ENCODE results near the gene SLC19A1. TPM values are rescaled to one million over a fixed set of nuclear protein-coding genes. Genes with fewer than 3 reads are reported as not detected.

The SLC19A1 gene
- total RNA-seq, 3 donors from 2014 or later, result 12.6 to 22.8 (median 12.7) TPM

DNA sequence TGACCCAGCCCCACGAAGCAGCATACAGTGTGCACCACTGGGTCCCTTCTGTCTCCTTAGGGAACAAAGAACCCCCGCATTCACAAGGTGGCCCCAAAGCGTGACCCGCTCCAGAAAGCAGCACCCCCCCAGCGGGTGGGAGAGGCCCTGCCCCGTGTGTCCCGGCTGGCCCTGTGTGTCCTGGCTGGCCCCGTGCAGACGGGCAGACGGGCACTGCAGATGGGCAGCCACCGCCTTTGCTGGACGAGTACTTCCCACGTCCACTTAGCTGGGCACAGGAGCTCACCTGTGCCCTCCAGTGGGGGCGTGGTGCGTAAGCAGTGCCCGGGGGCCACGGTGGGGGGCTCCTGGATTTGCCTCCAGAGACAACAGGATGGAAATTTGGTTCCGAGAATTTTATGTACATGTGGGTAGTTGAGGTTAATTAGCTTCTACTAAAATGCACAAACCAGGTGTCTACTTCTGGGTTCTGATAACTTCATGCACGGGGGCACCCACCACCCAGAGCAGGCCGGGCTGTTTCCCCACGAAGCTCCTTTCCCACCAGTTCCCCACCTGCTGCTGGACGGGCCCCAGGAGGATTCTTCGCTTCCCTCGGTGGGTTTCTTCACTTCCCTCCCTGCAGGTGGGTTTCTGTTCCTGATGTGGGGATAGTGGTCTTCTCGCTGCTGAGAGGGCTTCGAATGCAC, 33.2 kb upstream of the SLC19A1 start:
- Histone ChIP-seq H3K36me3 (ENCODE audit: low read depth) (no peaks in the 10 kb centered on the region), H3K9me3 (no peaks in the 10 kb centered on the region), H3K4me1 (ENCODE audit: low read depth) (no peaks in the 10 kb centered on the region), H3K4me3 (no peak overlapping the region)
- DNase-seq (no peak), ATAC-seq (no peak)
- TF ChIP-seq, protein P1, sequence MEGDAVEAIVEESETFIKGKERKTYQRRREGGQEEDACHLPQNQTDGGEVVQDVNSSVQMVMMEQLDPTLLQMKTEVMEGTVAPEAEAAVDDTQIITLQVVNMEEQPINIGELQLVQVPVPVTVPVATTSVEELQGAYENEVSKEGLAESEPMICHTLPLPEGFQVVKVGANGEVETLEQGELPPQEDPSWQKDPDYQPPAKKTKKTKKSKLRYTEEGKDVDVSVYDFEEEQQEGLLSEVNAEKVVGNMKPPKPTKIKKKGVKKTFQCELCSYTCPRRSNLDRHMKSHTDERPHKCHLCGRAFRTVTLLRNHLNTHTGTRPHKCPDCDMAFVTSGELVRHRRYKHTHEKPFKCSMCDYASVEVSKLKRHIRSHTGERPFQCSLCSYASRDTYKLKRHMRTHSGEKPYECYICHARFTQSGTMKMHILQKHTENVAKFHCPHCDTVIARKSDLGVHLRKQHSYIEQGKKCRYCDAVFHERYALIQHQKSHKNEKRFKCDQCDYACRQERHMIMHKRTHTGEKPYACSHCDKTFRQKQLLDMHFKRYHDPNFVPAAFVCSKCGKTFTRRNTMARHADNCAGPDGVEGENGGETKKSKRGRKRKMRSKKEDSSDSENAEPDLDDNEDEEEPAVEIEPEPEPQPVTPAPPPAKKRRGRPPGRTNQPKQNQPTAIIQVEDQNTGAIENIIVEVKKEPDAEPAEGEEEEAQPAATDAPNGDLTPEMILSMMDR (IDR thresholded peaks at IDR 0.05), result no peak
- intact Hi-C loops (cut with DNase I, micrococcal nuclease), result no loop called here

DNA sequence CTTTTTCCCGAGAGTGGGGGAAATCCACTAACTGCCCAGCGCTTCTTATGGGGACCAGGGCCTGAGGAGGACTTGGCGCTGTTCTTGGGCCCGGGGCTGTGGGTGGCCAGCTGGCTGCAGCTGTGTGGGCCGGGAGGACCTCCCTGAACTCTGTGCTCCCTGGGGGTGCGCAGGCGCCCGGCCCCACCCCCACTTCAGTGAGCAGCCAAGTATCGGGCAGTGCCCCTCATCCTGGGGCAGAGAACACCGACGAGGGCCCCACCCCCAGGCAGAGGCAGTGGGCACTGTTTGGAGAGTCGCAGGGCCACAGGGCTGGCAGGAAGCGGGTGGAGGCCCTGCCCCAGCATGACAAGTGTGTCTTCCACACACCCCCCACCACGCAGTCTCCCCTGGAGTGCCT, 32.5 kb upstream of the SLC19A1 start:
- ATAC-seq, result no peak
- Histone ChIP-seq H3K4me3 (no peak overlapping the region), H3K9me3 (no peaks in the 10 kb centered on the region), H3K36me3 (ENCODE audit: low read depth) (no peaks in the 10 kb centered on the region), H3K4me1 (ENCODE audit: low read depth) (no peaks in the 10 kb centered on the region)
- no peak for DNase-seq
- TF ChIP-seq, protein P1 (IDR thresholded peaks at IDR 0.05), result no peak
- intact Hi-C loops (cut with DNase I, micrococcal nuclease), result no loop called here

DNA sequence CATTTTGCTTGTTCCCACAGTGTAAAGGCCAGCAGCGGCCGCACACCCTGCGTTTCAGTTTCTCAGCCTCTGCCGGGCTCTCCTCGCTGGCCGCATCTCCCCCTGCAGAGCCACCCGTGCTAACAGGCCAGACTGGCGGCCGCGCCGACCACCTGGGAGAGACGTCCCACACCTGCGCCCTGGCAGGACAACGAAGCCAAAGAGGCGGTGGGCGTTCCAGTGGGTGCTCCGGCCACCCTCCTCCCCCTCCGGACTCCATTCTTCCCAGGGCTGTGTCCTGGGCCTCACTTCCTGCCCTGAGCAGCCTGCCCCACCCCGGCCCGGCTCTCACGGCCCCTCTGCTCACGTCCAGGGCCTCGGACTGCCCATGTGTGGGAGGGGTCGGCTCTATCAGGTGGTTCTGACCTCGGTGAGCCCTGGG, 31.9 kb upstream of the SLC19A1 start:
- no peaks in the 10 kb centered on the region for H3K9me3 ChIP-seq
- ATAC-seq (no peak), DNase-seq (no peak)
- no peaks in the 10 kb centered on the region for H3K4me1 ChIP-seq (ENCODE audit: low read depth)
- intact Hi-C loops (cut with DNase I, micrococcal nuclease), result no loop called here
- no peaks in the 10 kb centered on the region for H3K36me3 ChIP-seq (ENCODE audit: low read depth)
- TF ChIP-seq, protein P1 (IDR thresholded peaks at IDR 0.05), result no peak
- no peak overlapping the region for H3K4me3 ChIP-seq

DNA sequence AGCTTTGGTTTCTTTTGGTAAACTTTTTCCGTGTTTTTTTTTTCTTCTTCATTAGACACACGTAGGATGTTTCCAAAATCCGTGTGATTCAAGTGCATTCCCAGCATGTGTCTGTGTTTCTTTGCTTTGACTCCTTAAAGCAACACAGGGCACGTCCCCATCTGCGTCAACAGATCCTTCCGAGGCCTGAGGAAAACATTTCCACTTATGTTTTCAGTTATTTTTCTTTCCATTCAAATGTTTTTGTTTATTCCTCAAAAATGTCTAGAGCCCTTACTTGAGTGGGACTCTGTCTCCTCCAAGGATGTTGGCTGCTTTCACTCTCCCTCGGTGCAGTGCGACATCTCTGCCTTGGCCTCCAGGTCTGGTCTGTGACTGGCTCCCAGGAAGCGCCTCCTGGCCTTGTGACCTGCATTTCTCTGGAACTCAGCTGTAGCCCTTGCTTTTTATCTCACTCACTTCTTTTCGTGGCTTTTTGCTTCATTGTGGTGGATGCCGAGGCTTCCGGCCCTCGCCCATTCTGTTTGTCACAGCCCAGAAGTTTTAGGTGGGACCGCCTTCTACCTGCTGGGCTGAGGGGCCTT, 31.3 kb upstream of the SLC19A1 start:
- H3K9me3 ChIP-seq, result no peaks in the 10 kb centered on the region
- no peak overlapping the region for H3K4me3 ChIP-seq
- ATAC-seq (no peak), DNase-seq (no peak)
- H3K4me1 ChIP-seq (ENCODE audit: low read depth), result no peaks in the 10 kb centered on the region
- no peaks in the 10 kb centered on the region for H3K36me3 ChIP-seq (ENCODE audit: low read depth)
- intact Hi-C loops (cut with DNase I, micrococcal nuclease), result no loop called here
- TF ChIP-seq, protein P1 (IDR thresholded peaks at IDR 0.05), result no peak

DNA sequence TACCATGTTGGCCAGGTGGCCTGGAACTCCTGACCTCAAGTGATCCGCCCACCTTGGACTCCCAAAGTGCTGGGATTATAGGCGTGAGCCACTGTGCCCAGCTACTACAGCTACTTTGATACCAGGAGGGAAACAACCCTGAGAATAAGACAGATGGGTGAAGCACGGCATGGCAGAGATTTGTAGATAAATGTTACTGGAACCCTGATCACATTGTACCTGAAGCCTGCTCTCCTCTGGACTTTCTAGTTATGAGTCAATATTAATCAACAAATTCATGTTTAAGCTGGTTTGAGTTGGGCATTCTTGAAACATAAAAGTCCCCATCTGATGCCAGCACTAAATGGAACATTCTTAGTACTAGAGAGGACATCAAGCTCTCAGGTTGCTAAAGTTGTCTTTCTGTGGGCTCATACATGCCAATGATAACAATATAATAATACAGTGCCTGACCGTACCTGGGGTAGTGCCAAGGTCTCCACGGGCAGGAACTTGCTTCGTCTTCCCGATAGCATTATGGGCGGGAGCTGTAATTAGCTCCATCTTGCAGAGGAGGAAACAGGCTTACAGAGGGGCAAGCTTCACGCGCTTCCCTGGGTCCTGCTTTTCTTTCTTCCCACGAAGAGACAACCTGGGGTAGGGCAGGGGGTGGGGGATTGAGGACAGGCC, 30.7 kb upstream of the SLC19A1 start:
- Histone ChIP-seq H3K4me3 (no peak overlapping the region), H3K4me1 (ENCODE audit: low read depth) (no peaks in the 10 kb centered on the region), H3K9me3 (no peaks in the 10 kb centered on the region), H3K36me3 (ENCODE audit: low read depth) (no peaks in the 10 kb centered on the region)
- ATAC-seq (no peak), DNase-seq (no peak)
- intact Hi-C loops (cut with DNase I, micrococcal nuclease), result no loop called here
- TF ChIP-seq, protein P1 (IDR thresholded peaks at IDR 0.05), result no peak

All from mucosa of descending colon (tissue), 3 donors.